Measurements from ENCODE around the gene SLC22A15.

SLC22A15 gene

GRCh38 chr1:116107371-116107770 is 131.1 kb downstream of the SLC22A15 start:
- TF ChIP-seq, protein P1, sequence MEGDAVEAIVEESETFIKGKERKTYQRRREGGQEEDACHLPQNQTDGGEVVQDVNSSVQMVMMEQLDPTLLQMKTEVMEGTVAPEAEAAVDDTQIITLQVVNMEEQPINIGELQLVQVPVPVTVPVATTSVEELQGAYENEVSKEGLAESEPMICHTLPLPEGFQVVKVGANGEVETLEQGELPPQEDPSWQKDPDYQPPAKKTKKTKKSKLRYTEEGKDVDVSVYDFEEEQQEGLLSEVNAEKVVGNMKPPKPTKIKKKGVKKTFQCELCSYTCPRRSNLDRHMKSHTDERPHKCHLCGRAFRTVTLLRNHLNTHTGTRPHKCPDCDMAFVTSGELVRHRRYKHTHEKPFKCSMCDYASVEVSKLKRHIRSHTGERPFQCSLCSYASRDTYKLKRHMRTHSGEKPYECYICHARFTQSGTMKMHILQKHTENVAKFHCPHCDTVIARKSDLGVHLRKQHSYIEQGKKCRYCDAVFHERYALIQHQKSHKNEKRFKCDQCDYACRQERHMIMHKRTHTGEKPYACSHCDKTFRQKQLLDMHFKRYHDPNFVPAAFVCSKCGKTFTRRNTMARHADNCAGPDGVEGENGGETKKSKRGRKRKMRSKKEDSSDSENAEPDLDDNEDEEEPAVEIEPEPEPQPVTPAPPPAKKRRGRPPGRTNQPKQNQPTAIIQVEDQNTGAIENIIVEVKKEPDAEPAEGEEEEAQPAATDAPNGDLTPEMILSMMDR (conservative IDR thresholded peaks at IDR 0.05; ENCODE audit: low read depth, low read length) = no peak
- H3K4me2 ChIP-seq = no peak overlapping the region
- H2AFZ ChIP-seq (ENCODE audit: low read depth) = no peak overlapping the region
- no peaks in the 10 kb centered on the region for H3K4me1 ChIP-seq (ENCODE audit: low read depth, poor library complexity, severe bottlenecking)
- no peaks in the 10 kb centered on the region for H3K27me3 ChIP-seq (ENCODE audit: insufficient read depth, low read depth)
- H3K27ac ChIP-seq = no peak overlapping the region
- H4K20me1 ChIP-seq (ENCODE audit: insufficient read depth) = no peaks in the 10 kb centered on the region
- no peak overlapping the region for H3K4me3 ChIP-seq (IDR thresholded peaks at IDR 0.05; ENCODE audit: insufficient read depth, low read depth, low read length)
- no peak overlapping the region for H3K9ac ChIP-seq
- H3K79me2 ChIP-seq (ENCODE audit: insufficient read depth, low read depth) = no peaks in the 10 kb centered on the region
- H3K36me3 ChIP-seq (ENCODE audit: insufficient read depth) = no peaks in the 10 kb centered on the region

GRCh38 chr1:116110567-116111523 is 134.5 kb downstream of the SLC22A15 start, which contains the start of gene MAB21L3:
TSS of gene MAB21L3 (plus strand) at chr1:116111399. CDS start at chr1:116112616, 1,217 bp downstream.
- Histone ChIP-seq H3K4me1 (ENCODE audit: low read depth, poor library complexity, severe bottlenecking) (no peaks in the 10 kb centered on the region), H3K36me3 (ENCODE audit: insufficient read depth) (no peaks in the 10 kb centered on the region), H3K4me2 (no peak within 1 kb of the TSS), H3K27me3 (ENCODE audit: insufficient read depth, low read depth) (no peaks in the 10 kb centered on the region), H4K20me1 (ENCODE audit: insufficient read depth) (no peaks in the 10 kb centered on the region), H3K27ac (no peak within 1 kb of the TSS), H3K4me3 (IDR thresholded peaks at IDR 0.05; ENCODE audit: insufficient read depth, low read depth, low read length) (no peak within 1 kb of the TSS), H3K9ac (no peak within 1 kb of the TSS), H3K79me2 (ENCODE audit: insufficient read depth, low read depth) (no peaks in the 10 kb centered on the region), H2AFZ (ENCODE audit: low read depth) (no peak within 1 kb of the TSS)
- TF ChIP-seq, protein P1 (conservative IDR thresholded peaks at IDR 0.05; ENCODE audit: low read depth, low read length) = no peak

GRCh38 chr1:116111524-116112021 is 135.3 kb downstream of the SLC22A15 start:
- no peaks in the 10 kb centered on the region for H3K79me2 ChIP-seq (ENCODE audit: insufficient read depth, low read depth)
- H3K27ac ChIP-seq = no peak overlapping the region
- no peaks in the 10 kb centered on the region for H3K27me3 ChIP-seq (ENCODE audit: insufficient read depth, low read depth)
- no peaks in the 10 kb centered on the region for H3K36me3 ChIP-seq (ENCODE audit: insufficient read depth)
- no peak overlapping the region for H3K9ac ChIP-seq
- no peaks in the 10 kb centered on the region for H3K4me1 ChIP-seq (ENCODE audit: low read depth, poor library complexity, severe bottlenecking)
- no peaks in the 10 kb centered on the region for H4K20me1 ChIP-seq (ENCODE audit: insufficient read depth)
- TF ChIP-seq, protein P1 (conservative IDR thresholded peaks at IDR 0.05; ENCODE audit: low read depth, low read length) = no peak
- H3K4me3 ChIP-seq (IDR thresholded peaks at IDR 0.05; ENCODE audit: insufficient read depth, low read depth, low read length) = no peak overlapping the region
- H3K4me2 ChIP-seq = no peak overlapping the region
- H2AFZ ChIP-seq (ENCODE audit: low read depth) = no peak overlapping the region

- Histone ChIP-seq H3K79me2 (ENCODE audit: insufficient read depth, low read depth) (no peaks in the 10 kb centered on the region), H2AFZ (ENCODE audit: low read depth) (no peak overlapping the region), H3K4me1 (ENCODE audit: low read depth, poor library complexity, severe bottlenecking) (no peaks in the 10 kb centered on the region), H3K4me2 (no peak overlapping the region), H3K9ac (no peak overlapping the region), H3K27ac (no peak overlapping the region), H4K20me1 (ENCODE audit: insufficient read depth) (no peaks in the 10 kb centered on the region), H3K4me3 (IDR thresholded peaks at IDR 0.05; ENCODE audit: insufficient read depth, low read depth, low read length) (no peak overlapping the region), H3K36me3 (ENCODE audit: insufficient read depth) (no peaks in the 10 kb centered on the region), H3K27me3 (ENCODE audit: insufficient read depth, low read depth) (no peaks in the 10 kb centered on the region)
- TF ChIP-seq, protein P1 (conservative IDR thresholded peaks at IDR 0.05; ENCODE audit: low read depth, low read length) = no peak
These were observed 136.3 kb downstream of the SLC22A15 start for GRCh38 chr1:116112388-116113140.

Measured in KMS-11 (cell line).